Activated naive CD4-positive, alpha-beta T cell treated with anti-CD3 and anti-CD28 coated beads, Interleukin-2, amount 50 U/mL, for 72 hours (primary cell): ENCODE results near the gene OPCML. TPM values are rescaled to one million over a fixed set of nuclear protein-coding genes. Genes with fewer than 3 reads are reported as not detected.
A peak's percentile ranks its signal among the peaks of the same experiment; 100 is the strongest.

Experiments used
- ATAC-seq, 2 donors: fragments of 150-1000 bp; cut with Tn5 transposase; 2 replicates each; pipeline ENCODE4 v1.10.0; 2021; ENCODE audit warnings: mild to moderate bottlenecking in 2 of 2, moderate library complexity in 2 of 2
- DNase-seq, 2 donors: peaks; one replicate each; pipeline ENCODE4 v3.0.0; 2021 to 2022; ENCODE audit warnings: low spot score in 2 of 2
- H3K27ac Mint-ChIP-seq, 2 donors: one replicate each; pipeline ENCODE4 v1.8.0; 2022; ENCODE audit warnings: mild to moderate bottlenecking in 2 of 2, mixed read lengths in 2 of 2
- H3K36me3 Mint-ChIP-seq, 2 donors: one replicate each; pipeline ENCODE4 v1.8.0; 2022; ENCODE audit warnings: mixed read lengths in 2 of 2
- H3K9me3 Mint-ChIP-seq, 2 donors: one replicate each; pipeline ENCODE4 v1.8.0; 2022; ENCODE audit warnings: mixed read lengths in 2 of 2
- total RNA-seq, 2 donors: library from RNA; stranded (reverse); gene quantifications; one replicate each; pipeline ENCODE4 v1.2.3, GENCODE V29; 2022

The OPCML gene
- total RNA-seq, 2 donors from 2014 or later, result not detected

GRCh38 chr11:133181667-133182066 lies 350.6 kb downstream of the OPCML start:
- Mint-ChIP-seq H3K27ac (no peak overlapping the region), H3K36me3 (no peaks in the 10 kb centered on the region), H3K9me3 (peaks cover 0 to 8% of the 10 kb centered on the region in 2 donors)
- ATAC-seq (no peak), DNase-seq (no peak)

GRCh38 chr11:133181066-133181465 lies 351.2 kb downstream of the OPCML start:
- H3K9me3 Mint-ChIP-seq, result peaks cover 0 to 8% of the 10 kb centered on the region in 2 donors
- H3K27ac Mint-ChIP-seq, result no peak overlapping the region
- H3K36me3 Mint-ChIP-seq, result no peaks in the 10 kb centered on the region
- ATAC-seq, result no peak
- DNase-seq, result no peak

- no peak overlapping the region for H3K27ac Mint-ChIP-seq
Observed at GRCh38 chr11:133180201-133180600, 352.1 kb downstream of the OPCML start.

GRCh38 chr11:133176748-133177147 lies 355.6 kb downstream of the OPCML start:
- H3K27ac Mint-ChIP-seq, result no peak overlapping the region
- H3K9me3 Mint-ChIP-seq, result peaks cover 3% of the 10 kb centered on the region in 2 donors
- DNase-seq (no peak), ATAC-seq (no peak)
- no peaks in the 10 kb centered on the region for H3K36me3 Mint-ChIP-seq

More at GRCh38 chr11:133180201-133180600, 352.1 kb downstream of the OPCML start:
- Mint-ChIP-seq H3K36me3 (no peaks in the 10 kb centered on the region), H3K9me3 (peaks cover under 1 to 8% of the 10 kb centered on the region in 2 donors)
- DNase-seq, result no peak
- no peak for ATAC-seq

GRCh38 chr11:133175103-133175502 lies 357.2 kb downstream of the OPCML start:
- no peak for DNase-seq
- Mint-ChIP-seq H3K36me3 (no peaks in the 10 kb centered on the region), H3K9me3 (peaks cover 3 to 6% of the 10 kb centered on the region in 2 donors), H3K27ac (no peak overlapping the region)
- no peak for ATAC-seq

GRCh38 chr11:133173810-133174412 lies 358.4 kb downstream of the OPCML start:
- Mint-ChIP-seq H3K36me3 (no peaks in the 10 kb centered on the region), H3K9me3 (peaks cover 3 to 6% of the 10 kb centered on the region in 2 donors), H3K27ac (no peak overlapping the region)
- ATAC-seq (no peak), DNase-seq (no peak)

GRCh38 chr11:133172349-133172748 lies 360.0 kb downstream of the OPCML start:
- Mint-ChIP-seq H3K36me3 (no peaks in the 10 kb centered on the region), H3K27ac (no peak overlapping the region), H3K9me3 (peaks cover 3 to 9% of the 10 kb centered on the region in 2 donors)
- ATAC-seq (no peak), DNase-seq (no peak)

GRCh38 chr11:133171374-133171773 lies 360.9 kb downstream of the OPCML start:
- DNase-seq (no peak), ATAC-seq (no peak)
- H3K27ac Mint-ChIP-seq, result no peak overlapping the region
- H3K9me3 Mint-ChIP-seq, result peaks cover 3 to 9% of the 10 kb centered on the region in 2 donors
- H3K36me3 Mint-ChIP-seq, result no peaks in the 10 kb centered on the region

- no peak for DNase-seq
- H3K36me3 Mint-ChIP-seq, result no peaks in the 10 kb centered on the region
- no peak overlapping the region for H3K27ac Mint-ChIP-seq
- peaks cover 0 to 9% of the 10 kb centered on the region in 2 donors for H3K9me3 Mint-ChIP-seq
- ATAC-seq, result no peak
Observed at GRCh38 chr11:133168016-133168415, 364.3 kb downstream of the OPCML start.

GRCh38 chr11:133166662-133167061 lies 365.6 kb downstream of the OPCML start:
- Mint-ChIP-seq H3K9me3 (peaks cover 0 to 9% of the 10 kb centered on the region in 2 donors), H3K27ac (no peak overlapping the region), H3K36me3 (no peaks in the 10 kb centered on the region)
- ATAC-seq (no peak), DNase-seq (no peak)

GRCh38 chr11:133164986-133165385 lies 367.3 kb downstream of the OPCML start:
- H3K36me3 Mint-ChIP-seq, result no peaks in the 10 kb centered on the region
- no peak overlapping the region for H3K27ac Mint-ChIP-seq
- DNase-seq (no peak), ATAC-seq (no peak)
- H3K9me3 Mint-ChIP-seq, result peaks cover 0 to 7% of the 10 kb centered on the region in 2 donors

GRCh38 chr11:133163463-133164419 lies 368.6 kb downstream of the OPCML start:
- ATAC-seq (peak in 1 of 2 donors; percentile 56), DNase-seq (peak in 1 of 2 donors; percentile 5)
- peaks cover 0 to 7% of the 10 kb centered on the region in 2 donors for H3K9me3 Mint-ChIP-seq
- H3K27ac Mint-ChIP-seq, result no peak overlapping the region
- no peaks in the 10 kb centered on the region for H3K36me3 Mint-ChIP-seq

GRCh38 chr11:133162227-133162626 lies 370.1 kb downstream of the OPCML start:
- ATAC-seq, result no peak
- no peaks in the 10 kb centered on the region for H3K9me3 Mint-ChIP-seq
- no peak overlapping the region for H3K27ac Mint-ChIP-seq
- no peak for DNase-seq
- H3K36me3 Mint-ChIP-seq, result no peaks in the 10 kb centered on the region

- H3K36me3 Mint-ChIP-seq, result no peaks in the 10 kb centered on the region
- no peak for DNase-seq
- H3K9me3 Mint-ChIP-seq, result peaks cover 0 to 2% of the 10 kb centered on the region in 2 donors
- H3K27ac Mint-ChIP-seq, result no peak overlapping the region
- ATAC-seq, result no peak
Observed at GRCh38 chr11:133160754-133161153, 371.5 kb downstream of the OPCML start.

- DNase-seq (no peak), ATAC-seq (no peak)
- H3K9me3 Mint-ChIP-seq, result peaks cover 0 to 4% of the 10 kb centered on the region in 2 donors
- no peak overlapping the region for H3K27ac Mint-ChIP-seq
- no peaks in the 10 kb centered on the region for H3K36me3 Mint-ChIP-seq
Observed at GRCh38 chr11:133156986-133157745, 375.1 kb downstream of the OPCML start.

GRCh38 chr11:133154781-133155180 lies 377.5 kb downstream of the OPCML start:
- no peaks in the 10 kb centered on the region for H3K36me3 Mint-ChIP-seq
- peaks cover 0 to 4% of the 10 kb centered on the region in 2 donors for H3K9me3 Mint-ChIP-seq
- no peak for ATAC-seq
- no peak overlapping the region for H3K27ac Mint-ChIP-seq
- DNase-seq, result no peak

- H3K27ac Mint-ChIP-seq, result no peak overlapping the region
Observed at GRCh38 chr11:133154076-133154475, 378.2 kb downstream of the OPCML start.

More at GRCh38 chr11:133154076-133154475, 378.2 kb downstream of the OPCML start:
- no peaks in the 10 kb centered on the region for H3K36me3 Mint-ChIP-seq
- peaks cover 0 to 4% of the 10 kb centered on the region in 2 donors for H3K9me3 Mint-ChIP-seq
- ATAC-seq, result no peak
- DNase-seq, result no peak
